CD14-positive monocyte (primary cell): ENCODE measurements around the gene LOXL3. TPM values are rescaled to one million over a fixed set of nuclear protein-coding genes. Genes with fewer than 3 reads are reported as not detected.

Experiments
- DNase-seq, 3 donors: peaks; one replicate each; pipeline ENCODE4 v3.0.0-alpha.2; 2011 to 2022
- H2AFZ ChIP-seq: 2 replicates; pipeline ENCODE4 v1.6.0; 2012; ENCODE audit warnings: mild to moderate bottlenecking, low read depth, low read length, inconsistent platforms; ENCODE audit not compliant: insufficient read depth, poor library complexity, severe bottlenecking
- H3K27ac ChIP-seq, 2 donors: 1 replicate in 1 of 2; 2 replicates in 1 of 2; pipeline ENCODE4 v1.5.1; 2012 to 2013; ENCODE audit warnings: low read length in 2 of 2, control low read depth in 1 of 2, inconsistent platforms in 1 of 2, low read depth in 1 of 2, mild to moderate bottlenecking in 1 of 2
- H3K27me3 ChIP-seq, 2 donors: one replicate each; pipeline versions ENCODE4 v1.6.0 to v1.6.1; 2011 to 2013; ENCODE audit warnings: low read length in 2 of 2; ENCODE audit not compliant: control insufficient read depth in 2 of 2, insufficient read depth in 2 of 2
- H3K36me3 ChIP-seq, 2 donors: replicated peaks in 1 of 2; 1 replicate in 1 of 2; 2 replicates in 1 of 2; pipeline versions ENCODE4 v1.5.1 to v1.6.1; 2012 to 2013; ENCODE audit warnings: low read length in 2 of 2, control low read depth in 1 of 2, inconsistent platforms in 1 of 2, mild to moderate bottlenecking in 1 of 2; ENCODE audit not compliant: insufficient read depth in 2 of 2, control insufficient read depth in 1 of 2
- H3K4me1 ChIP-seq, 2 donors: 1 replicate in 1 of 2; 2 replicates in 1 of 2; pipeline versions ENCODE4 v1.5.1 to v1.6.1; 2012 to 2013; ENCODE audit warnings: low read length in 2 of 2, control low read depth in 1 of 2, inconsistent platforms in 1 of 2, mild to moderate bottlenecking in 1 of 2, moderate library complexity in 1 of 2; ENCODE audit not compliant: insufficient read depth in 2 of 2, control insufficient read depth in 1 of 2
- H3K4me2 ChIP-seq: replicated peaks from 2 replicates; pipeline ENCODE3; 2012; ENCODE audit warnings: low read length, moderate library complexity, mild to moderate bottlenecking; ENCODE audit not compliant: poor library complexity, severe bottlenecking; ENCODE audit errors: extremely low read depth
- H3K4me3 ChIP-seq, 3 experiments: fragments of 200-600 bp in 1 of 3; sonication (generic) in 1 of 3; replicated peaks in 1 of 3; 1 replicate in 2 of 3; 2 replicates in 1 of 3; pipeline ENCODE4 v1.5.1; 2011 to 2013; ENCODE audit warnings: low read length in 3 of 3, mild to moderate bottlenecking in 3 of 3, control low read depth in 2 of 3, low read depth in 2 of 3, inconsistent platforms in 1 of 3, moderate library complexity in 1 of 3
- H3K79me2 ChIP-seq: 2 replicates; pipeline ENCODE4 v1.6.0; 2012; ENCODE audit warnings: mild to moderate bottlenecking, control low read depth, inconsistent platforms, low read length, moderate library complexity; ENCODE audit not compliant: insufficient read depth
- H3K9ac ChIP-seq: 2 replicates; pipeline ENCODE4 v1.6.0; 2017; ENCODE audit warnings: low read length, mild to moderate bottlenecking; ENCODE audit not compliant: insufficient read depth, poor library complexity, severe bottlenecking
- H3K9me3 ChIP-seq, 2 donors: replicated peaks in 1 of 2; 1 replicate in 1 of 2; 2 replicates in 1 of 2; pipeline versions ENCODE4 v1.5.1 to v1.6.1; 2012 to 2013; ENCODE audit warnings: low read length in 2 of 2, control low read depth in 1 of 2; ENCODE audit not compliant: control insufficient read depth in 1 of 2, insufficient read depth in 1 of 2
- H4K20me1 ChIP-seq: 2 replicates; pipeline ENCODE4 v1.6.0; 2012; ENCODE audit warnings: mild to moderate bottlenecking, low read length, control low read depth, moderate library complexity; ENCODE audit not compliant: insufficient read depth
- H3K27ac Mint-ChIP-seq, 7 donors: one replicate each; pipeline ENCODE4 v1.8.0; 2020; ENCODE audit warnings: mild to moderate bottlenecking in 7 of 7, mixed read lengths in 7 of 7, moderate library complexity in 6 of 7, inconsistent platforms in 2 of 7
- H3K27me3 Mint-ChIP-seq, 3 donors: one replicate each; pipeline ENCODE4 v1.8.0; 2021 to 2022; ENCODE audit warnings: low read depth in 3 of 3, mild to moderate bottlenecking in 3 of 3, mixed read lengths in 3 of 3, moderate library complexity in 3 of 3, inconsistent platforms in 1 of 3
- H3K36me3 Mint-ChIP-seq, 2 donors: one replicate each; pipeline ENCODE4 v1.8.0; 2020; ENCODE audit warnings: mixed read lengths in 2 of 2, inconsistent platforms in 1 of 2, mild to moderate bottlenecking in 1 of 2
- H3K4me1 Mint-ChIP-seq: one replicate; pipeline ENCODE4 v1.8.0; 2020; ENCODE audit warnings: mild to moderate bottlenecking, mixed read lengths
- H3K4me3 Mint-ChIP-seq, 2 donors: one replicate each; pipeline ENCODE4 v1.8.0; 2020; ENCODE audit warnings: mild to moderate bottlenecking in 2 of 2, mixed read lengths in 2 of 2, moderate library complexity in 1 of 2
- H3K9me3 Mint-ChIP-seq, 7 donors: one replicate each; pipeline ENCODE4 v1.8.0; 2020 to 2022; ENCODE audit warnings: mixed read lengths in 7 of 7, mild to moderate bottlenecking in 6 of 7, moderate library complexity in 6 of 7, inconsistent platforms in 2 of 7
- CTCF ChIP-seq: fragments of 200-600 bp; IDR thresholded peaks from one replicate; pipeline ENCODE4 v1.8.0; 2022; ENCODE audit warnings: antibody characterized with exemption, mild to moderate bottlenecking
- WGBS: methylation state at CpG from one replicate; pipeline ENCODE4 v1.1.5; 2013; ENCODE audit warnings: missing lambda C conversion rate; ENCODE audit not compliant: insufficient coverage; 5-methylcytosine and 5-hydroxymethylcytosine counted together
- intact Hi-C, 2 donors: fragments of 100-400 bp; cut with micrococcal nuclease; formaldehyde crosslinking; loops; one replicate each; pipeline versions ENCODE4 v1.15.0 to v1.15.1; 2023
- polyA plus RNA-seq, 3 donors: library from polyadenylated mRNA; depleted of rRNA in 1 of 3; unstranded in 2 of 3; stranded (reverse) in 1 of 3; fragments of 300-500 nt in 2 of 3; fragments of >200 nt in 1 of 3; fragmentation: Illumina TruSeq in 2 of 3; gene quantifications; 1 replicate in 2 of 3; 2 replicates in 1 of 3; pipeline ENCODE4 v1.2.3, GENCODE V29; 2012 to 2021

LOXL3 gene
- polyA plus RNA-seq, 3 donors, result 18.2 to 35.0 (median 18.5) TPM

GRCh38 chr2:74548285-74548899 is 5.3 kb downstream of the LOXL3 start:
- H3K9me3 Mint-ChIP-seq, result no peaks in the 10 kb centered on the region
- H3K27ac ChIP-seq, result no peak overlapping the region
- no peaks in the 10 kb centered on the region for H3K36me3 ChIP-seq
- no peak for TF ChIP-seq CTCF
- peaks cover 5 to 7% (median 6%) of the 10 kb centered on the region in 3 donors for H3K27me3 Mint-ChIP-seq
- H3K4me3 Mint-ChIP-seq, result peak overlapping the region; percentile 75 to 85
- H3K9ac ChIP-seq, result peak overlapping the region; percentile 62
- H3K4me3 ChIP-seq, result peak overlapping the region; percentile 10 to 86 (median 68)
- H2AFZ ChIP-seq, result peak overlapping the region; percentile 96
- intact Hi-C loops, result loop anchor here in 1 of 2 donors (10.0 kb wide), 1 partner anchor 154 kb away; no protein-coding TSS in a partner anchor
- peaks cover 32% of the 10 kb centered on the region for H3K4me1 Mint-ChIP-seq
- no peak for DNase-seq
- no peaks in the 10 kb centered on the region for H4K20me1 ChIP-seq
- H3K9me3 ChIP-seq, result no peaks in the 10 kb centered on the region
- peaks cover 25% of the 10 kb centered on the region for H3K79me2 ChIP-seq
- peaks cover 17 to 22% of the 10 kb centered on the region in 2 donors for H3K36me3 Mint-ChIP-seq
- H3K4me1 ChIP-seq, result peaks cover 19 to 28% of the 10 kb centered on the region in 2 donors
- H3K27me3 ChIP-seq, result no peaks in the 10 kb centered on the region
- WGBS, result 33% methylated on average over 26 of the region's 26 CpGs
- H3K4me2 ChIP-seq, result peak overlapping the region; percentile 100
- H3K27ac Mint-ChIP-seq, result peak overlapping the region in 1 of 7 donors; percentile 34

DNA sequence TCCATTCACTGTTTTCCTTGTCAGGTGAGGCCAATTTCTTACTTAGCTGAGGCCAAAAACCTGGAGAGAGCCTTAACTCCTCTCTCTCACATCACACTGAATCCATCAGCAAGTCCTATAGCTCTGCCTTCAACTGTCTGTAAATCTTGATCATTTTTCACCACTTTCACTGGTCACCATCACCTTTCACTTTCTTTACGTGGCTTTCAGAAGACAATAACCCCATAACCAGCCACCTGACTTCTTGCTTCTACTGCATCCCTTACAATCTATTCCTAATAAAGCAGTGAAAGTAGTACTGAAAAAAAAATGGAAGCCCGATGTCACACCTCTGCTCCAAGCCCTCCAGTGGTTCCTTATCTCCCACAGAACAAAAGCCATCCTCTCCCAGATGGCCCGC is 7.7 kb downstream of the LOXL3 start:
- 94% methylated on average over 2 of the region's 3 CpGs for WGBS
- peaks cover 18% of the 10 kb centered on the region for H3K79me2 ChIP-seq

More for the DNA sequence above, 7.7 kb downstream of the LOXL3 start:
- Mint-ChIP-seq H3K9me3 (no peaks in the 10 kb centered on the region), H3K27me3 (peaks cover 5 to 7% (median 6%) of the 10 kb centered on the region in 3 donors), H3K4me3 (no peak overlapping the region), H3K27ac (no peak overlapping the region), H3K36me3 (peaks cover 15 to 17% of the 10 kb centered on the region in 2 donors), H3K4me1 (peaks cover 21% of the 10 kb centered on the region)
- Histone ChIP-seq H3K36me3 (peaks cover 0 to 1% of the 10 kb centered on the region in 2 donors), H3K27me3 (no peaks in the 10 kb centered on the region), H3K4me3 (no peak overlapping the region), H2AFZ (no peak overlapping the region), H3K4me2 (no peak overlapping the region), H3K9me3 (no peaks in the 10 kb centered on the region), H3K4me1 (peaks cover 15 to 22% of the 10 kb centered on the region in 2 donors), H3K27ac (no peak overlapping the region), H3K9ac (no peak overlapping the region), H4K20me1 (no peaks in the 10 kb centered on the region)
- intact Hi-C loops, result loop anchor here in 1 of 2 donors (10.0 kb wide), 1 partner anchor 151 kb away; no protein-coding TSS in a partner anchor
- no peak for TF ChIP-seq CTCF
- no peak for DNase-seq
